HG03558 (cell line): ENCODE measurements around the gene CEMIP.

Experiments used
- ATAC-seq: cut with Tn5 transposase; IDR thresholded peaks from one replicate; pipeline ENCODE4 v1.9.1; 2021; ENCODE audit warnings: moderate number of reproducible peaks; ENCODE audit not compliant: unreplicated experiment; ENCODE audit errors: extremely low read depth

Gene CEMIP, protein sequence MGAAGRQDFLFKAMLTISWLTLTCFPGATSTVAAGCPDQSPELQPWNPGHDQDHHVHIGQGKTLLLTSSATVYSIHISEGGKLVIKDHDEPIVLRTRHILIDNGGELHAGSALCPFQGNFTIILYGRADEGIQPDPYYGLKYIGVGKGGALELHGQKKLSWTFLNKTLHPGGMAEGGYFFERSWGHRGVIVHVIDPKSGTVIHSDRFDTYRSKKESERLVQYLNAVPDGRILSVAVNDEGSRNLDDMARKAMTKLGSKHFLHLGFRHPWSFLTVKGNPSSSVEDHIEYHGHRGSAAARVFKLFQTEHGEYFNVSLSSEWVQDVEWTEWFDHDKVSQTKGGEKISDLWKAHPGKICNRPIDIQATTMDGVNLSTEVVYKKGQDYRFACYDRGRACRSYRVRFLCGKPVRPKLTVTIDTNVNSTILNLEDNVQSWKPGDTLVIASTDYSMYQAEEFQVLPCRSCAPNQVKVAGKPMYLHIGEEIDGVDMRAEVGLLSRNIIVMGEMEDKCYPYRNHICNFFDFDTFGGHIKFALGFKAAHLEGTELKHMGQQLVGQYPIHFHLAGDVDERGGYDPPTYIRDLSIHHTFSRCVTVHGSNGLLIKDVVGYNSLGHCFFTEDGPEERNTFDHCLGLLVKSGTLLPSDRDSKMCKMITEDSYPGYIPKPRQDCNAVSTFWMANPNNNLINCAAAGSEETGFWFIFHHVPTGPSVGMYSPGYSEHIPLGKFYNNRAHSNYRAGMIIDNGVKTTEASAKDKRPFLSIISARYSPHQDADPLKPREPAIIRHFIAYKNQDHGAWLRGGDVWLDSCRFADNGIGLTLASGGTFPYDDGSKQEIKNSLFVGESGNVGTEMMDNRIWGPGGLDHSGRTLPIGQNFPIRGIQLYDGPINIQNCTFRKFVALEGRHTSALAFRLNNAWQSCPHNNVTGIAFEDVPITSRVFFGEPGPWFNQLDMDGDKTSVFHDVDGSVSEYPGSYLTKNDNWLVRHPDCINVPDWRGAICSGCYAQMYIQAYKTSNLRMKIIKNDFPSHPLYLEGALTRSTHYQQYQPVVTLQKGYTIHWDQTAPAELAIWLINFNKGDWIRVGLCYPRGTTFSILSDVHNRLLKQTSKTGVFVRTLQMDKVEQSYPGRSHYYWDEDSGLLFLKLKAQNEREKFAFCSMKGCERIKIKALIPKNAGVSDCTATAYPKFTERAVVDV (N-terminal part only)

DNA sequence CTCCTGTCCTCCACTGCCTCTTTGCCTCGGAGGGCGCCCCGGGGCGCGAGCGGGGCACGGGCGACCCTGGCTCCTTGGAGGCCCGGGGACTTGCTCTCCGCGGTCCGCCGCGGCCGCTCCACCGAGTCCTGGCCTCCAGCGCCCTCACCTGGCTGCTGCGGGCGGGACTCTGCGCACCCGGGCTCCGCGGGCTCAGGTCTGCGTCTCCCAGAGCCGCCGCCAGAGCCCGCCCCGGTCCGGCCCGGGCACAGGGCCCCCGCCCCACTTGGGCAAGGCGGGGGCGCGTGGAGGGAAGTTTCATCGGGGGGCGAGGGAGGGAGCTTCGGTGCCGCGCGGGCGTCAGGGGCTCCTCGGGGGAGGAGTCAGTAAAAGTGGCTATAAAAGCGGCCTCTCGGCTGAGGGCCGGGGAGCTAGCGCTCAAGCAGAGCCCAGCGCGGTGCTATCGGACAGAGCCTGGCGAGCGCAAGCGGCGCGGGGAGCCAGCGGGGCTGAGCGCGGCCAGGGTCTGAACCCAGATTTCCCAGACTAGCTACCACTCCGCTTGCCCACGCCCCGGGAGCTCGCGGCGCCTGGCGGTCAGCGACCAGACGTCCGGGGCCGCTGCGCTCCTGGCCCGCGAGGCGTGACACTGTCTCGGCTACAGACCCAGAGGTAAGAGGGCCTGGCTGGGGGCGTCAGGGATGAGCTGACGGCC, at the start of gene CEMIP:
TSS of gene CEMIP (plus strand) at position 407 of the 694 bp plus-strand sequence. CDS start 94,510 bp downstream, outside the sequence.
- ATAC-seq, result no peak

DNA sequence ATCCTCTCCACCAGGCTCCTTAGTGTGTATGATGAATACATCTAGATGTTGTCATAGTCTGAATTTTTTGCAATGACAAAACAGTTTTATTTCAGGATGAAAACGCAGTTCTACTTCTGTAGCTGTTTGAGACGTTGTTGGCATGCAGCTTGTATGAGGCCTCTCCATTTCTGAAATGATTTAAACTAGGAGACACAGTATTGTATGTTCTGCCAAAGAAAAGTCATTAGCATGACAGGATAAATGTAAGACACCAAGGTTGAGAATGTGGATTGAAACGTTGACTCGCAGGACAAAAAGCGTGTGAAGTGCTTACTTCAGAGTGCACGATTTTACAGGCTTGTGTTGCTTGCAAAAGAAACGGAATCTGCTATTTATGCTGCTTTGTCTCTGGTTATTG, 48.8 kb upstream of the CEMIP start:
- ATAC-seq, result no peak

DNA sequence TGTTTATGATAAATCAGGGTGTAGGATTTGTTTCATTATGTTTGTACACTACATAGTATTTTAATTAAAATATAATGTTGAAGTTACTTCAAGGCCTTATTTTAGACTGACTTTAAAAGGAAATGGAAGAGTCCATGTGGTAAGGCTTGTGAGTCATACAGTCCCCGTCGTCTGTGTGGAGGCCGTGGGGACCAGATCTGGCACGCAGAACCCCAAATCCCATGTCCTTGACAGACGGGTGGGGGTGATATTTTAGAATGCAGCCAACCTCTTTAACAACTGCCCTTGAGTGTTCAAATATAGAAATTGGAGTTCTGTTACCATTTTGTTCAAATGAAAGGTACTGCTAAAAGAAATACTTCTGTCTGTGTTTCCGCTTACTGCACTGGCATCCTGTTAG, 48.2 kb upstream of the CEMIP start:
- ATAC-seq, result no peak

DNA sequence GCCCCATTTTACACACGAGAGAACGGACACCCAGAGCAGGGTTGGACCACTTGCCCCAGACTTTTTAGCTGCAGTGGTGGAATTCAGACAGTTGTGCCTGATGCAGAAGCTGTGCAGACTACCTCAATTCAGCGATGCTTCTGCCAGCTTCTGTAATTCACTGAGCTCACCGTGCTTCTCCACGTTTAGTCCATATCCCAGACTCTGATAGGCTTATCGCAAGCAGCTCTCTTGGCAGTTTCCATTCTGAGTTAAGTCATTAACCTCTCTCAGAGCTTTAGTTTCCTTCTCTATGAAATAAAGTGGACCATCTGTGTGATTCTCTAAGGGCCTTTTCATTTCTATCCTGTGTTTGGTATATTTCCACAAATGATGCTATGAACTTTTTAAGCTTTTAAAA, 47.0 kb upstream of the CEMIP start:
- no peak for ATAC-seq

DNA sequence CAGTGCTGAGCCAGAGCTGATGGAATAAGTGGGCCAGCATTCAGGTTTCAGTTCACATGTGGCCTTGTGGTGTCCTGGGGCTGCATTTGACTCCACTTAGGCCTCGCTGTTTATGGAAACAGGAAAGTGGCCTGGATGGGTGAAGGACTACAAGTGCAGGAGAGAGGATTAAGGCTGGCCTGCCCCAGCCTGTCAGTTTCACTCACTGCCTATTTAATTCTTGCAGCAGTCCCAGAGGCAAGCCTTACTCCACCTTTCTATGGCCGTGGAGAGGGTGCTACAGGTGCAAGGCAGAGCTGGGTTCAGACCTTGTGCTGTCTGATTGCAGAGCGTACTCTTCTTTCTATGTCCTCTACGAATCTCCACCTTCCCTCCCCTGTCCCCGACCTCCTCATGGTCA, 46.4 kb upstream of the CEMIP start:
- ATAC-seq, result no peak

DNA sequence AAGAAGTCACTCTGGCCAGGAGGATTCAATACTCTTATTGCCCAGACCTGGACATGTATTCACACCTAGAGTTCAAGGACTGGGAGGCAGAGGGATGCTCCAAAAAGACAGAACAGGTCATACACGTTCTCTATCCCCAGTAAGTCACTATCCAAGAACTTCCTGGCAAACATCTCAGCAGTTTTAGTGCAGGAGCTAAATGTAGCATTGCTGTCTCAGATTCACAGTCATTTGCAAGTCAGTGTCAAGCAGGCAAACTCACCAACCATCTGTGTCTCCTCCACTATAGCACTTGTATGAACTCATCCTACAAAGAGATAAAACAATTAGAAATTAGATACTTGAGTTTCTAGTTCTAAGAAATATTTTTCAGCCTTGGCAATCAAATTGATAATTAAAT, 45.7 kb upstream of the CEMIP start:
- ATAC-seq, result no peak

DNA sequence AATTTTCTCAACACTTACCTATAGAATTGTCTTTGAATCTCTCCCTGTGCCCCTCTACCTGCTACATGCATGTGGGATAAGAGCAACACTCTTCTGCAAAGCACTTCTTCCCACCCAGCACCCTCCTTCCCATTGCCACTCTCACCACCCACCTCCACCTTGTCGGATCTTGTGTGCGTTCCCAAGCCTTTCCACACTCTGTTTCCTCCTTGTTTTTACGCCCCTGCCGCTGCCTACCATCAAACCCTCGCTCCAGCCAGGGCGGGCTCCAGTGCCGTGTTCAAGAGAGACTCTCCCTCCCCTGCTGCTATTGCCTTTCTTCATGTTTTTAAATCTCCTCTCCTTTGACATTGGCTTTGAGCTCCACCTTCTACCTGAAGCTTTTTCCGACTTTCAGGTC, 43.8 kb upstream of the CEMIP start:
- ATAC-seq, result no peak

DNA sequence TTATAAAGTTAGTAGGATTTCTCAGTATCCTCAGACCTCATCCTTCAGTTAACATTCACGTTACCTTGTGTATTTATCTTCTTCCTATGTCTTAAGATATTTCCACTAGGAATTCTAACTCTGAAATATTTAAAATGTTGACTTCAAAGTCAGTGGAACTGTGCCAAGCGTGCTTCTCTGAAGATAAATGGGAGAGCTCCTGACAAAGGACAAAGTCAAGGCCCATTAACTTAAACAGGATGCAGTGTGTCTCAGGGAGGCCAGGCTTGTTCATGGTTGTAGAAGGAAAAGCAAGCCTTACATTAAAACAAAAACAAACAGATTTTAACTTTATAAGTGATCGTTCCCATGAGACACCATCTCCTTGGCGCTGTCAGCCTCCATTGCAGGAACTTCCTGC, 42.6 kb upstream of the CEMIP start:
- ATAC-seq, result no peak

DNA sequence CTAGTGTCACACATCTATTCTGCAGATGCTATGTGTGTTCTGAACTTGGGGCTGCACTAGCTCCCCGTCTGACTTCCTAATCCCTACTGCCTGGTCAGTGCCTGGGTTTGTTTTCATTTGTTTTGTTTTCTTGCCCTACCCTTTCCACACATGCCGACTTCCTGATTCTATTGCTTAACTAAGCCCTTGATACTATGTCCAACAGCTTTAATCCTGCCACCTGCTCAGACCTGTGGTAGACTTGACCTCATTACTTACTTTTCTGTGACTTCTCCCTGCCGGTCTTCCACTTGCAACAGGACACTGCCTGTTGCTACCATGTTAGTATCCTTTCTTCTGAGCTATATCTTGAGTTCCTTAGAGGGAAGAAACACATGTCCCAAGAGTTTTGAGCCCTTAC, 39.3 kb upstream of the CEMIP start:
- ATAC-seq, result no peak

DNA sequence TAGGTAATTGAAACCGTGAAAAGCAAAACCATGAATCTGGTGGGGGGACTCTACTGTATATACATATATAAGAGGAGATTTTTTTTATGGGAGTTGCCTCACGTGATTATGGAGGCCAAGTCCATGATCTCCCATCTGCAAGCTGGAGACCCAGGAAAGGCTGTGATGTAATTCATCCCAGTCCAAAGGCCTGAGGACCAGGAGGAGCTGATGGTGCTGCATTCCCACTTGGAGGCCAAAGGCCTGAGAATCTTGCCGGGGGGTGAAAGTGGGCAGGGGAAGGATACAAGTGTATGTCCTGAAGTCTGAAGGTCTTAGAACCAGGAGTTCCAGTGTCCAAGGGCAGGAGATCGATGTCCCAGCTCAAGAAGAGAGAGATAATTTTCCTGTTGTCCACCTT, 37.1 kb upstream of the CEMIP start:
- ATAC-seq, result no peak

DNA sequence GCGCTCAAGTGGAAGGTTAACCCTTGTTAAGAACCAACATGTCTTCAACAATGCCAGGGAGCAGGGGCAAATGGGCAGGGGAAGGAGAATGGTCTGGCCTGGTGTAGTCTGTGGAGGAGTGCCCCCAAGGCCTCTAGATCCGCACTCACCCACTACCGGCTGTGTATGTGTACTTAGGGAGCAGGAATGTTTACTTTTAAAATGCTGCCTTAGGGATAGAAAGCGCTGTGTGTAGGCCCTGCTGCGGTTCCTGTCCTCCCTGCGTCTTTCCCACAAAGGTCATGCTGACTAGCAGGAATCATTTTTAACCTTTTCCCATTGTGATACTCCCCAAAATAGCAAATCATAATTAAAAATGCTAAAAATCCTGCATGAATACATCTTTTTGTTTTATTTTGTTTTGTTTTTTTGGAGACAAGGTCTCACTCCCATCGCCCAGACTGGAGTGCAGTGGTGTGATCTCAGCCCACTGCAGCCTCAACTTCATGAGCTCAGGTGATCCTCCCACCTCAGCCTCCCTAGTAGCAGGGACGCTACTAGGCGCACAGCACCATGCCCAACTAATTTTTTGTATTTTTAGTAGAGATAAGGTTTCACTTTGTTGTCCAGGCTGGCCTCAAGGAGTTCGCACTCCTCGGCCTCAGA, 35.9 kb upstream of the CEMIP start:
- no peak for ATAC-seq

DNA sequence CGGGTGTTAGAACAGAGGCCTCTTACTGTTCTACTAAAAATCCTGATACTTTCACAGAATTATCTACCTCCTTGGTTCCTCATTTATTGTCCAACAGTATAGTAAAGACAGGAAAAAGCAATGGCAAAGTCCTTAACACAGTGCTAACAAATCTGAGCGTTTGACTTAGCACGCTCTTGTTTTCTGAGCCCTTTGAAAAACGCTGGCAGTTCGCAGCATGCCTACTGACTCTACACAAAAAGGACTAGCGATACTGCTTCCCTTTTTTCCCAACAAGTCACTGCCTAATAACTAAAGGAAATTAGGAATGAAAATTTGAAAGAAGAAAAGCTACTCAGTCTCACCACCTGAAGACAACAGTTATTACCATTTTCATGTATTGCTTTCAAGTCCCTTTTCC, 34.8 kb upstream of the CEMIP start:
- no peak for ATAC-seq

DNA sequence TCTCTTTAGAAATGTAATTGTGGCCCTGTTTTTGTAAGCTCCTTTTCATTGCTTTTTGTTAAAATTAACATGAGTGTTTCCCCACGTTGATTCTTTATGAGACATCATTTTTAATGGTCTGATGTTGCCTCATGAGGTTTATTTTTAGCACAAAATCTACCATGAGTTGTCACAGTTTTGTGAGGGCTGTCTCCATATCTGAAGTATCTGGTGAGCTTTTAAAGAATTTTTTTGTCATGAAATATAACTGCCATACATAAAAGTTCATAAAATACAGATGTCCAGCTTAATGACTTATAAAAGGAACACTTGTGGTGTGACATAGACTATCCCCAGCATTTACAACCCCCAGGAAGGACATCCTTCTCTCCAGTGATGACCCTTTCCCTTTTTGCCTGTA, 34.3 kb upstream of the CEMIP start:
- no peak for ATAC-seq

DNA sequence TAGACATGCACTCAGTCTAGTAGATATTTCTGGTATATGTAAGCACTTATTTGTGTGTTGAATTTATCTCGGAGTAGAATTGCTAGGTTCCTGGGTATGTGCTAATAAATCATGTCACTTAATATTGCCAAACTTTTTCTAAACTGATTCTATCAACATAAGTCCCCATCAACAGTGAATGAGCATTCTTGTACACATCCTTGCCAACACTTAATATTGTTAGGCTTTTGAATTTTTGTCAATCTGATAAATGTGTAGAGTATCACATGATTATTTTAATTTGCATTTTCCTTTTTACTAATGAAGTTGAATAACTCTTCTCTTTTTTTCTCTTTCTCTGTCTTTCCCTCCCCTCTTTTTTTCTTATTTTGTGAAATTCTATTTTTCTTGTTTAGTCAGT, 33.3 kb upstream of the CEMIP start:
- ATAC-seq, result no peak

DNA sequence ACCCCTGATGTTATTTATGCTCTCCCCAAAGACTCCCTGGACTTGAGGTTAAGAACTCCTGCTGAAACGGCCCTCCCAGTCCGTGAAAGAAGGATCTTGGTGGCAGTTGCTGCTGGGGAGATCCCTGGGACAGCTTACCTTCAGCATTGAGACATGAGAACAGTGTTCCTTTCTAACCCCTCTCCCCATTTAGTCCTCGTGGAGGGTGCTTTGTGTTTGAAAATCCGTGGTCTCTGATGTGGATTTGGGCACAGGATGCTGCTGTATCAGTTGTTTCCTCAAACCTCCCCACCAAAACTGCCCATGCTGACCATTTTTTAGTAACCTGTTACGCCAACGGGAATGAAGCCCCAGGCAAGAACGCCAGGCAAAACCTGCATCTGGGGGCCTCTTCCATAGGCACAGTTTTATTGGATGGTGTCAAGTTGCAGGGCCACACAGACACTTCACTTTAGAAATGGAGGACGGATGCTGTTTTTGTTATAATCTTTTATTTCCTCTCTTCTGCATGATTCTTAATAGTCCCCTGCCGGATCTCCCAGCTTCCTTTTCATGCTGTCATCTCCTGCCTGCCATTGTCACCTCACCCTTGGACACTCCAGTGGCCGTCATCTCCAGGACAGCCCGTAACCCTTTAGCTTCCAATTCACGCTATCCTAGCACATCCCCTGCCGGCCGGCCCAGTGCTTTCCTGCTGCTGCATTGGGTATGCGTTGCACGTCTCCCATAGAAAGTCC, 31.7 kb upstream of the CEMIP start:
- ATAC-seq, result no peak

DNA sequence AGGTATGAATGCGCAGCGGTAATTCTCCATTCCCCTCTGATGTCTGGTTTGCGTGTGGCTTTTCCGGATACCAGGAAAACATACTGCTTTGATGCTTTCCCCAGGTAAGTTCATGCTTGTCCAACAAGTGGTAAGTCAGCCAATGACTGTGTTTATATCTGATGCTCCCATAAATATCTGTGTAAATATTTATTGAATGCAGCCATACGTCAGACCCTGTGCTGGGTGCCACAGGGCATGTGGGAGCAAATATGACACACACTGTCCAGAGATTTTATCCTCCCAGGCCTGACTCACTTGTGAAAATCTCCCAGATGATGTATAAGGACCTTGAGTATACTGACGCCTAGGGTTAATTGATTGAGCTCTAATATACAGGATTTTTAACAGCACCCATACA, 29.6 kb upstream of the CEMIP start:
- no peak for ATAC-seq

DNA sequence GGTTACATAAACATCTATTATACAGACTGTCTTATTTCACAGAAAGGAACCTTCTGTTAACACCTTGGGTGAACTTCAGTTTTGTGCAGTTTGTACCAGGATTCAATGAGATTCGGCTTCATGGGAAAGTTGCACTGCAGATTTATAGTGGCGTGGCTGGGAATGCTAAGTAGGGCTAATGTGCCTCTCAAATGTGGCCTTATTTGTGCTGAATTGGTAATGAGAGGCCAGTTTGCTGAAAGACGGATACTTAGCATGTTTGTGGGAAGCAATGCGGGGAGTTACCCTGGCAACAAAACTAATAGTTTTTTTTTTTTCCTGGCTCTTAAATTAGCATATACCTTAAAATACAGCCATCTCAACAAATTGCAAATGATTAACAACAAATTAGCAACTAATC, 28.6 kb upstream of the CEMIP start:
- ATAC-seq, result no peak

DNA sequence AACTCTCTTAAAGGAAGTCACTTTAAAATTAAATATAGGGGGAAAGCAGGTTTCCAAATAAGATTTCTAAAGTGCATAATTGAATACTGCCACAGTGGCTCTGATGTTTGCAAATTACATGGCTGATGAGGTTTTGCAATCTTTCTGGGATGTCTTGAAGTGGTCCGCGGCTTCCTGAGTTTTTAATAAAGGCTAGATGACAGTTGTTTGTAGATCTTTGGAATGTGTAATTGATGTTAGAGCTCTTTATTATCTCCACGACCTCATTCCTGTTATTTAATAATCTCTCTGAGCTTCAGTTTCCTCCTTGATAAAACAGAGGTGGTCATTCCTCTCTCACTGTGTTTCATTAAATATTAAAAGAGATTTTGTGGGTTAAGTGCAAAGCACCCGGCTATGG, 27.0 kb upstream of the CEMIP start:
- no peak for ATAC-seq

DNA sequence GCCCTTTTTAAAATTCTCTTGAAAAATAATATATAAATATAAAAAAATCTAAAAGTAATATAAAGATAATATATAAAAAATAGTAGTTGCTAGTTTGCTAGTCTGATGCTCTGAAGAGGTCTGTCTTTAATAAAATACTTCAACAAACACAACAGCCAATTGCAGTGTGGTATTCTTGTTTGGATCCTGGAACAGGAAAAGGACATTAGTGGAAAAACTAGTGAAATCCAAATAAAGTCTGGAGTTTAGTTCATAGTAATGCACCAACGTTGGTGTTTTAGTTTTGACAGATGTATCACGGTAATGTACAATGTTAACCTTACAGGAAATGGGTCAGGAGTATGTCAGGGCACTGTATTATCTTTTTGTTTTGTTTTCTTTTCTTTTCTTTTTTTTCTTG, 26.0 kb upstream of the CEMIP start:
- ATAC-seq, result no peak
